ENCODE measurements around the gene STIMATE. TPM values are rescaled to one million over a fixed set of nuclear protein-coding genes. Genes with fewer than 3 reads are reported as not detected.

The STIMATE gene
- total RNA-seq, 2 donors from 2014 or later, result 20.3 to 23.7 TPM

DNA sequence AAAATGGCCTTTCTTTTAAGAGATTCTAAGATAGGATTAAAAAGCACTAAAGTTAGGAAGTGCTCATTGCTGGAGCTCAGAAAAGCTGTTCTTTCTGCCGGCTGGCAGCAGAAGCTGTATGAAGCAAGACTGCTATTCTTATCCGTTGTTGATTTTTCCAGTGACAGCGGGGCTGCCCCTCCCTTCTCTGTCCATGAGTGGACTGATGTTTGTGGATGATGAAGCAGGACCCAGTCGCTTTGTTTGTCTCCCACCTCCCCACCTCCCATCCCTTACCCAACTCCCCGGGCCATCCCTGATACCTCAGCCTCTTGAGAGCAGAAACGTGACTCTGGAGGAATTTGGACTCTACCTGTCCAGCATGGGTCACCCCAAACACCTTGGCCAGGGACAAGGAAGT is 52.2 kb downstream of the STIMATE start:
- Histone ChIP-seq H3K4me3 (ENCODE audit: low read length) (no peak overlapping the region), H3K4me1 (ENCODE audit: control insufficient read depth, insufficient read depth, low read length) (no peaks in the 10 kb centered on the region), H3K9ac (ENCODE audit: extremely low read depth, low read length, poor library complexity, severe bottlenecking) (no peak overlapping the region), H3K36me3 (ENCODE audit: control insufficient read depth, insufficient read depth, low read length) (peaks cover 5% of the 10 kb centered on the region), H3K27ac (ENCODE audit: low read depth, low read length) (no peak overlapping the region), H3K9me3 (ENCODE audit: control insufficient read depth, low read length) (no peaks in the 10 kb centered on the region), H3K27me3 (ENCODE audit: control insufficient read depth, insufficient read depth, low read length, poor library complexity, severe bottlenecking) (no peaks in the 10 kb centered on the region)
- no peaks in the 10 kb centered on the region for H3K4me1 Mint-ChIP-seq
- TF ChIP-seq, protein P1, sequence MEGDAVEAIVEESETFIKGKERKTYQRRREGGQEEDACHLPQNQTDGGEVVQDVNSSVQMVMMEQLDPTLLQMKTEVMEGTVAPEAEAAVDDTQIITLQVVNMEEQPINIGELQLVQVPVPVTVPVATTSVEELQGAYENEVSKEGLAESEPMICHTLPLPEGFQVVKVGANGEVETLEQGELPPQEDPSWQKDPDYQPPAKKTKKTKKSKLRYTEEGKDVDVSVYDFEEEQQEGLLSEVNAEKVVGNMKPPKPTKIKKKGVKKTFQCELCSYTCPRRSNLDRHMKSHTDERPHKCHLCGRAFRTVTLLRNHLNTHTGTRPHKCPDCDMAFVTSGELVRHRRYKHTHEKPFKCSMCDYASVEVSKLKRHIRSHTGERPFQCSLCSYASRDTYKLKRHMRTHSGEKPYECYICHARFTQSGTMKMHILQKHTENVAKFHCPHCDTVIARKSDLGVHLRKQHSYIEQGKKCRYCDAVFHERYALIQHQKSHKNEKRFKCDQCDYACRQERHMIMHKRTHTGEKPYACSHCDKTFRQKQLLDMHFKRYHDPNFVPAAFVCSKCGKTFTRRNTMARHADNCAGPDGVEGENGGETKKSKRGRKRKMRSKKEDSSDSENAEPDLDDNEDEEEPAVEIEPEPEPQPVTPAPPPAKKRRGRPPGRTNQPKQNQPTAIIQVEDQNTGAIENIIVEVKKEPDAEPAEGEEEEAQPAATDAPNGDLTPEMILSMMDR (conservative IDR thresholded peaks at IDR 0.05), result no peak
- peaks cover 17% of the 10 kb centered on the region for H3K36me3 Mint-ChIP-seq (ENCODE audit: low read depth)
- WGBS, 2 experiments (ENCODE audit: insufficient coverage in 1 of 2, insufficient read length in 1 of 2), result 67 to 72% methylated on average over 1 to 5 of the region's 6 CpGs
- DNase-seq, result no peak
- H3K27me3 Mint-ChIP-seq (ENCODE audit: insufficient read depth), result no peaks in the 10 kb centered on the region
- H3K4me3 Mint-ChIP-seq, result no peak overlapping the region
- no peak overlapping the region for H3K27ac Mint-ChIP-seq
- no peaks in the 10 kb centered on the region for H3K9me3 Mint-ChIP-seq

DNA sequence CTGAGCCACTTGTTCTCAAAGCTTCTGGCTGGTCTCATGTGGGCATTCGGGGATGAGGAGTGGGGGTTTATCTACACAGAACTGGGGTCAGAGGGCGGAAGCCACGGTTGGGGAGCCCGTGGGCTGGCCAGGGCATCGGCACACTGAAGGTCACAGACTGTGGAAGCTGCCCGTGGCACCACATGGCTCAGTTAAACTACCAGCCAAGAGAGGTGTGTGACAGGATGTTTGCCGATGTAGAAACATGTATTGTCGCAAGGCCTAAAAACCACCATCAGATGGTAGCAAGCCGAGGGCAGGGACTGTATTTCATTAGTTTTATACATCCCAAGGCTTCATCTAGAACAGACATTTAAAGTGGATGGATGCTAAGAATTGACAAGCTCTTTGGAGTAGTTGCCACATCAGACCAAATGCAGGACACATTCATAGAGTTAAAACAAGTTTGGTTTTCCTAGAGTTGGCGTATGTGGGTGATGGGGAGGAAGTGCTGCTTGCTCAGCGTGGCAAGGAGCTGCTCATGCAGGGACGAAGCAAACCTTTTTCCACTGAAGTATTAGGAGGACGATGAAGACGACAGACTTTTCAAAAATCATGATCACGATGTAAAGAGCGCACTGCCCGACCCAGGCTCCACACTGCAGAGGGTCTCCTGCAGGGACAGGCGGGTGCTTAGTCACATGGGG is 52.9 kb downstream of the STIMATE start:
- H3K36me3 ChIP-seq (ENCODE audit: control insufficient read depth, insufficient read depth, low read length), result peaks cover 5% of the 10 kb centered on the region
- no peaks in the 10 kb centered on the region for H3K4me1 ChIP-seq (ENCODE audit: control insufficient read depth, insufficient read depth, low read length)
- H3K27ac Mint-ChIP-seq, result peak overlapping the region; percentile 30
- no peak overlapping the region for H3K9ac ChIP-seq (ENCODE audit: extremely low read depth, low read length, poor library complexity, severe bottlenecking)
- H3K9me3 ChIP-seq (ENCODE audit: control insufficient read depth, low read length), result no peaks in the 10 kb centered on the region
- H3K4me3 Mint-ChIP-seq, result no peak overlapping the region
- H3K36me3 Mint-ChIP-seq (ENCODE audit: low read depth), result peaks cover 16% of the 10 kb centered on the region
- WGBS, 2 experiments (ENCODE audit: insufficient coverage in 1 of 2, insufficient read length in 1 of 2), result 93 to 95% methylated on average over 12 to 18 of the region's 18 CpGs
- H3K9me3 Mint-ChIP-seq, result no peaks in the 10 kb centered on the region
- H3K27me3 Mint-ChIP-seq (ENCODE audit: insufficient read depth), result no peaks in the 10 kb centered on the region
- no peaks in the 10 kb centered on the region for H3K27me3 ChIP-seq (ENCODE audit: control insufficient read depth, insufficient read depth, low read length, poor library complexity, severe bottlenecking)
- no peak overlapping the region for H3K4me3 ChIP-seq (ENCODE audit: low read length)
- peaks cover 2% of the 10 kb centered on the region for H3K4me1 Mint-ChIP-seq
- no peak for DNase-seq
- TF ChIP-seq, protein P1 (conservative IDR thresholded peaks at IDR 0.05), result no peak
- H3K27ac ChIP-seq (ENCODE audit: low read depth, low read length), result no peak overlapping the region

DNA sequence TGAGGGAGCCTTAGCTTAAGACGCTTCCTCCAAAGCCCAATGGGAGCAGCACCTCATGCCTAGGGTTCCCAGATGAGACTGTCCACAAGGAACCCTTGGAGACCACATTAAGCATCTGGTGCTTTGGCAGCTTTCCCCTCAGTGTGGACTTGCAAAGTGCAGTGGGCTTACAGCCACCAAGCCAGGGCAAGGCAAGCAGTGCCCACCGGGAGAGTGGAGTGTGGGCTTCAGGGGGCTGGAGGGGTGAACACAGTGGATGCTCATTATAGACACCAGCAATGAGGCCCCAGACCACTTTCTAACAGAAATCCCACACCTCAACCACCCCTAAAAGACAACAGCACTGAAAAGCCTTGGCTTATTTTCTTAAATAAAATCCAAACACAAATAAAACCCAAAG is 53.5 kb downstream of the STIMATE start:
- H3K36me3 Mint-ChIP-seq (ENCODE audit: low read depth), result peaks cover 16% of the 10 kb centered on the region
- no peak overlapping the region for H3K27ac ChIP-seq (ENCODE audit: low read depth, low read length)
- no peaks in the 10 kb centered on the region for H3K27me3 Mint-ChIP-seq (ENCODE audit: insufficient read depth)
- no peaks in the 10 kb centered on the region for H3K9me3 Mint-ChIP-seq
- H3K4me1 ChIP-seq (ENCODE audit: control insufficient read depth, insufficient read depth, low read length), result peaks cover 3% of the 10 kb centered on the region
- no peaks in the 10 kb centered on the region for H3K9me3 ChIP-seq (ENCODE audit: control insufficient read depth, low read length)
- H3K4me3 Mint-ChIP-seq, result no peak overlapping the region
- 95 to 100% methylated on average over 1 to 2 of the region's 2 CpGs for WGBS, 2 experiments (ENCODE audit: insufficient coverage in 1 of 2, insufficient read length in 1 of 2)
- H3K36me3 ChIP-seq (ENCODE audit: control insufficient read depth, insufficient read depth, low read length), result peaks cover 5% of the 10 kb centered on the region
- DNase-seq, result no peak
- no peak overlapping the region for H3K4me3 ChIP-seq (ENCODE audit: low read length)
- peaks cover 5% of the 10 kb centered on the region for H3K4me1 Mint-ChIP-seq
- H3K27me3 ChIP-seq (ENCODE audit: control insufficient read depth, insufficient read depth, low read length, poor library complexity, severe bottlenecking), result no peaks in the 10 kb centered on the region
- no peak overlapping the region for H3K9ac ChIP-seq (ENCODE audit: extremely low read depth, low read length, poor library complexity, severe bottlenecking)
- TF ChIP-seq, protein P1 (conservative IDR thresholded peaks at IDR 0.05), result no peak
- H3K27ac Mint-ChIP-seq, result peak overlapping the region; percentile 30
